Loucy (cell line): ENCODE data around the gene SNRNP200.

ENCODE experiments used
- EZH2phosphoT487 ChIP-seq: fragments of 200-600 bp; IDR thresholded peaks from 2 replicates; pipeline ENCODE4 v1.6.1; 2018; ENCODE audit warnings: antibody characterized with exemption, mild to moderate bottlenecking, moderate library complexity, borderline replicate concordance
- TF ChIP-seq, protein P1 (sequence below): fragments of 200-600 bp; sonication (generic); conservative IDR thresholded peaks from 2 replicates; pipeline ENCODE4 v1.5.1; 2014; ENCODE audit warnings: mild to moderate bottlenecking, antibody characterized with exemption, low read length

DNA sequence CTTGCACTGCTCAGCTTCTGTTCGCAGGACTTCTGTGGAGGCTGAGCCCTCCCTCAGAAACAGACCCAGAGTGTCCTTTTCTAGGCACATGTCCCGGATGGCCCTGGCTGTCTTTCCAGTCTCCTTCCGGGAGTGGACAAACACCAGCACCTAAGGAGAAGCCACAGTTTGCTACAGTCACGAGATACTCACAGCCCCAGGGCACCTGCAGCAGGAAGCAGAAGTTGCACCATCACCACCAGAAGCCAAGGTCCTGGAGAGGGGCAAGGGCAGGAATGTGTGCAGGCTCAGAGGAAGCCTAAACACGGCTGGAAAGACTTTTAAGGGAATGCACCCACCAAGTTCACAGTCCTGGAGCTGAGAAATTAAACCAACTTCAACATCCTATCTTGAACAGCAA is 13.6 kb downstream of the SNRNP200 start:
- TF ChIP-seq, protein P1, sequence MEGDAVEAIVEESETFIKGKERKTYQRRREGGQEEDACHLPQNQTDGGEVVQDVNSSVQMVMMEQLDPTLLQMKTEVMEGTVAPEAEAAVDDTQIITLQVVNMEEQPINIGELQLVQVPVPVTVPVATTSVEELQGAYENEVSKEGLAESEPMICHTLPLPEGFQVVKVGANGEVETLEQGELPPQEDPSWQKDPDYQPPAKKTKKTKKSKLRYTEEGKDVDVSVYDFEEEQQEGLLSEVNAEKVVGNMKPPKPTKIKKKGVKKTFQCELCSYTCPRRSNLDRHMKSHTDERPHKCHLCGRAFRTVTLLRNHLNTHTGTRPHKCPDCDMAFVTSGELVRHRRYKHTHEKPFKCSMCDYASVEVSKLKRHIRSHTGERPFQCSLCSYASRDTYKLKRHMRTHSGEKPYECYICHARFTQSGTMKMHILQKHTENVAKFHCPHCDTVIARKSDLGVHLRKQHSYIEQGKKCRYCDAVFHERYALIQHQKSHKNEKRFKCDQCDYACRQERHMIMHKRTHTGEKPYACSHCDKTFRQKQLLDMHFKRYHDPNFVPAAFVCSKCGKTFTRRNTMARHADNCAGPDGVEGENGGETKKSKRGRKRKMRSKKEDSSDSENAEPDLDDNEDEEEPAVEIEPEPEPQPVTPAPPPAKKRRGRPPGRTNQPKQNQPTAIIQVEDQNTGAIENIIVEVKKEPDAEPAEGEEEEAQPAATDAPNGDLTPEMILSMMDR = no peak
- no peak for TF ChIP-seq EZH2phosphoT487
